GM21786 (cell line): ENCODE measurements around the gene IL4R.
"Not testable (repeated sequence)": the region's sequence is repeated elsewhere in the genome, so short reads cannot be mapped to it uniquely, and the experiment has no call there.

Source experiments
- ATAC-seq: cut with Tn5 transposase; IDR thresholded peaks from one replicate; pipeline ENCODE4 v1.9.1; 2021; ENCODE audit not compliant: unreplicated experiment

The IL4R gene

DNA sequence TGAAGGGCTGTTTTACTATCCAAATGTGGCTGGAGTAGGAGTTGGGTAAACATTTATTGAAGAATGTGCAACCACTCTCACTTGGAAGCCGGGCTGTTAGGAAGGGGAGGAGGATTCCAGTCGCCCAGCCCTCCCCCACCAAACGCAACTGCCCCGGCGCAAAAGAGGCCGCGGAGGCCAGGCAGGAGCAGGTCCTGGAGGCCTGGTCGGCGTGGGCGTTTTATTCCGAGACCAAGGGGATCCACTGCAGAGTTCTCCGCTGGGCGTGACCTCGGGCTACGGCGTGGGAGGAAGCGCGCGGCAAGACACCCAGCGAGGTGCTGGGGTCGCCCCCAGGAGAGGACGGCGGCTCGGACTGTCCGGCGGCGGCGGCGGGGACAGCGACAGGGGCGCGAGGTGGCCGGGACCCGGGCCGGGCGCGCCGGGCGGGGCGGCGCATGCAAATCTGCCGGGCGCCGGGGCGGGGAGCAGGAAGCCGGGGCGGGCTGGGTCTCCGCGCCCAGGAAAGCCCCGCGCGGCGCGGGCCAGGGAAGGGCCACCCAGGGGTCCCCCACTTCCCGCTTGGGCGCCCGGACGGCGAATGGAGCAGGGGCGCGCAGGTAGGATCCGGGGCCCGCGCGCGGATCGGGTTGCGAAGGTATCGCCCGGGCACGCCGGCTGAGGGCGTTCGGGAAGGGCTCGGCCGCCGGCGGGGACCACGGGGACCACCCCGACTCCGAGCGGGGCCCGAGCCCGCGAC is at the start of gene IL4R:
Gene IL4R, plus strand, starts transcription at position 553 of the 739 bp plus-strand sequence. CDS start 26,230 bp downstream, outside the sequence.
- ATAC-seq = no peak

DNA sequence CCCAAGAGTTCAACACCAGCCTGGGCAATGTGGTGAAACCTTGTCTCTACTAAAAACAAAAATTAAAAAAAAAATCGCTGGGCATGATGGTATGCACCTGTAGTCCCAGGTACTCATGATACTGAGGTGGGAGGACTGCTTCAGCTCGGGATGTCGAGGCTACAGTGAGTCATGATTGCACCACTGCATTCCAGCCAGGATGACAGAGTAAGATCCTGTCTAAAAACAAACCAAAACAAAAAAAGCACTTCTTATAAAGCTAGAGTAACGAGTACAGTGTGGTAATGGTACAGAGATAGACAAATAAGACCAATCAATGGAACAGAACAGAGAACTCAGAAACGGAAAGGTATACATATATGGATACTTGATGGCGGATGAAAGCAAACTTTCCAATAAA is 49.6 kb upstream of the IL4R start:
- ATAC-seq = no peak

DNA sequence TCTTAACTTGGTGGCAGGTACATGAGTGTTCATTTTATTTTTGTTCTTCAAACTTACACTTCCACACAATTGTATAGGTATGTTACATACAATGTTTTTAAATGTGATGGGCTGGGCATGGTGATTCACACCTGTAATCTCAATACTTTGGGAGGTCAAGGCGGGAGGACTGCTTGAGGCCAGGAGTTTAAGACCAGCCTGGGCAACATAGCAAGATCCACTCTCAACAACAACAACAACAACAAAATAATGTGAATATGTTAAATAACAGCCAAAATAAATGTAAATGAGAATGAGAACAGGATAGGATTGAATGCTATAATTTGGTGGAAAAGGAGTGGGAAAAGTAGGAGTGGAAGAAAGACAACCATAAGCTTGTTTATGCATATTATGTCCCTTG is 47.8 kb upstream of the IL4R start:
- no peak for ATAC-seq

DNA sequence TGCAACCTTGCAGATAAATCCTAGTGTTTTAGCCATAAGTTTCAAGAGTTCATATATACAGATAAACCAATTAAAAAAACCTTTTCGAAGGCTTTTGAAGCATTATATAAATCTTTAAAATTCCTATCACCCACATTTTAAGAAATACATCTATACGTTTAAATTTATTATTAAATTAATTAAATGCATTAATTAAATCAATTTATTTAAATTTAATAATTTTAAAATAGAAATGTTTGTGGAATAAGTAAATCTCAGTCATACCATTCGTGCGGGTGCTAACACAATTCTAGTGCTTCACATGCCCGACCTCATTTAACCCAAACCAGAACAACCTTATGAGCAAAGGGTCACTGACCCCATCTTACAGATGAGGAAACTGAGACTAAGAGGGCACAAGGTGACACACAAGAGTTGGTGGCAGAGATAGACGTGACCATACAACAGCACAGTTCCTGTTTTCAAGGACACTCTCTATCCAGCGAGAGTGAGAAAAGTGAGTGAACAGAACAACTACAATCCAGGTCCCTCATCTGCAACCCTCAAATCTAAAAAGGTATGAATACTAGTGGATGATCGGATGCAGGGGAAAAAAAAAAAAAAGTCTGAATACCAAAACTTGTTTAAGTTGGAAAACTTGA is 46.6 kb upstream of the IL4R start:
- ATAC-seq = no peak

DNA sequence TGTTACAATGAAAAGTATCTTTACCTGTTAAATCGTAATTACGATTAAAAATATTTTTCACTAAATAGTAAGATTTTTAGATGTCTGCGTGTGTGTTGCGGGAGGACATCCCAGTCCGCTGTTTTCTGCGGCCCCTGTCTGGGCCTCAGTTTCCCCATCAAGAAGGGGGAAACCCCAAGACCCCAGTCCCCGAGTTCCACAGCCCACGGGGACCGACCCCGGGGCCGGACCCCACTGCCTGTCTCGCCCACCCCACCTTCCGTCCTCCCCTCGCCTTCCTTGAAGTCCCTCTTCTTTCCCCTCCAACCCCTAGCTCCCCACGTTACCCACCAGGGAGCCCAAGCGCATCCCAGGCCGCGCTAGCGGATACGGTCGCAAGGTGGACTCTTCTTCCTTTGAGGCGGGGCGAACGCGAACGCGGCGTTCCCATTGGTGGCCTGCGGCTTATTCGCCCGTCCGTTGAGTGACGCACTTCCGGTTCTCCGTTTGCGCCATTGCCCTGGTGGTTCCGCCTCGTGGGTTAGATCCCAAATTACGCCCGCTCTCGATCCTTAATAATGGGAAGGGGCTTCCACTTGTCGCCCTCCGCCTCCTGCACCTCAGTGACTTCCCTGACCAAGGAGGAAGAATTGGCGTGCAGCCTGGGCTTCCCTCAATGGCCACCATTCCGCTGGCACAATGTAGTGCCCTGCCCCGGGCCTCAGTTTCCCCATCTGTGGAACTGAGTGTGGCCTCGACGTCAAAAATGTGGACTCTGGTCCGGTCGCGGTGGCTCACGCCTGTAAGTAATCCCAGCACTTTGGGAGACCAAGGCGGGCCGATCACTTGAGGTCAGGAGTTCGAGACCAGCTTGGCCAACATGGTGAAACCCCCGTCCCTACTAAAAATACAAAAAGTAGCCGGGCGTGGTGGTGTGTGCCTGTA is 45.1 kb upstream of the IL4R start, which contains the start of gene NSMCE1:
Gene NSMCE1, minus strand, starts transcription at position 397 of the 924 bp plus-strand sequence. CDS start 11,202 bp downstream, outside the sequence.
- ATAC-seq = peak; percentile 92

DNA sequence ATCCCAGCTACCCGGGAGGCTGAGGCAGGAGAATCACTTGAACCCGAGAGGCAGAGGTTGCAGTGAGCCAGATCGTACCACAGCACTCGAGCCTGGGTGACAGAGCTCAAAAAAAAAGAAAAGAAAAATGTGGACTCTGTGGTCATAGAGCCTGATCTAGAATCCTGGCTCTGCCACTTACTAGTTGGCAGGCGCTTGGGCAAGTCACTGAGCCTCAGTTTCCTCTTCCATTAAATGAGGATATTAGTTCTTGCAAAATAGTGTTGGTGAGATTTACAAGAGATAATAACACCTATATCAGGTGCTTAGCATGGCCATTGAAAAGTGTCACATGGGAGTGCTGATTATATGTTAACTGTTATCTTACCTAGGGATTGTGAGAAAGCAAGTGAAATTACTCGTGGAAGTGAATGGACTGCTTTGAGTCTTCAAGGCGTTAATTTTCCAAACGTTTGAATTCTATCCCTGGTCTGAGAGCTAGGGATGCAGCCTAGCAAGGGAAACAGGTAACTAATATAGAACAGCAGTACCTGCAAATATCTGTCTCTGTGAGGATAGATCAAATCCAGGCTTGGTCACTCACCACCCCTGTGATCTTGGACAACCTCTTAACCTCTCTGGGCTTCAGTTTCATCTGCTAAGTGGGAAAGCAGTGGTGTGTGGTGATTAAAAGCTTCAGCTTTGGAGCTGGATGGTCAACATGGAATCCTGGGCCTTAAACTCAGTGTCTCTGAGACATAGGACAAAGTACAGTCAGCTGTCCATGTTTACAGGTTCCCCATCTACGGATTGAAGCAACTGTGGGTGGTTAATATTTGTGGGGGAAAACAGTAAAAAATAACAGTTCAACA is 44.2 kb upstream of the IL4R start:
- ATAC-seq = no peak

DNA sequence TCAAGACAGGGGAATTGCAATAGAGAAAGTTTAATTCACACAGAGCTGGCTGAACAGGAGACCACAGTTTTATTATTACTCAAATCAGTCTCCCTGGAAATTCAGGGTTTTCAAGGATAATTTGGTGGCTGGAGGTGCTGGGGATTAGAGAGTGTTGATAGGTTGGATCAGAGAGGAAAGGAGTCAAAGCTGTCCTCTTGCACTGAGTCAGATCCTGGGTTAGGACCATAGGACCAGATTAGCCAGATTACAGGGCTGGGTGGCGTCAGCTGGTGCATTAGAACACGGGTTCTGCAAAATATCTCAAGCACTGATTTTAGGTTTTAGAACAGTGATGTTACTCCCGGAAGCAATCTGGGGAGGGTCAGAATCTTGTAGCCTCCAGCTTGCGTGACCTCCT is 43.4 kb upstream of the IL4R start:
- no peak for ATAC-seq

DNA sequence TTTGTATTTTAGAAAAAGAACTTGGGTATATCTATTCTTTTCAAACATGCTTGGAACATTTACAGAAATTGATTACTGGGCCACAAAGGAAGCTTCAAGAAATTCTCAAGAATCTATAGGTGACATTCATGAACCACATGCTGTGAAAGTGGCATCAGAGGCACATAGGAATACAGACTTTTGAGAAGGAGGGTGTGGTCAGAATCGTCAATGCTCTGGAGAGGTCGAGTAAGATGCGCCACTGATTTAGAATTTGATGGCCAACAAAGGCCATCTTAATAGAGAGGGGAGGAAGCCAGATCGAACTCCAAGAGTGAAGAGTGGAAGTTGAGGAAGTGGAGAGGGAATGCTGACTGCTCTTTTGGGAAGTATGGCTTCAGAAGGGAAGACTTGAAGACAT is 41.7 kb upstream of the IL4R start:
- no peak for ATAC-seq

DNA sequence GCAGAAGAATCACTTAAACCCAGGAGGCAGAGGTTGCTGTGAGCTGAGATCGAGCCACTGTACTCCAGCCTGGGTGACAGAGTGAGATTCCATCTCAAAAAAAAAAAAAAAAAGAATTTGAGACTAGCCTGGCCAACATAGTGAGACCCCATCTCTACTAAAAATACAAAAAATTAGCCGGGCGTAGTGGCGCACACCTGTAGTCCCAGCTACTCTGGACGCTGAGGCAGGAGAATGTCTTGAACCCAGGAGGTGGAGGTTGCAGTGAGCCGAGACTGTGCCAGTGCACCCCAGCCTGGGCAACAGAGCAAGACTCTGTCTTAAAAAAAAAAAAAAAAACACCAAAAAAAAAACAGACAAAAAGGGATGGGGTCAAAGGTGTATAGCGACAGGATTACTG is 41.1 kb upstream of the IL4R start:
- ATAC-seq = not testable (repeated sequence)

DNA sequence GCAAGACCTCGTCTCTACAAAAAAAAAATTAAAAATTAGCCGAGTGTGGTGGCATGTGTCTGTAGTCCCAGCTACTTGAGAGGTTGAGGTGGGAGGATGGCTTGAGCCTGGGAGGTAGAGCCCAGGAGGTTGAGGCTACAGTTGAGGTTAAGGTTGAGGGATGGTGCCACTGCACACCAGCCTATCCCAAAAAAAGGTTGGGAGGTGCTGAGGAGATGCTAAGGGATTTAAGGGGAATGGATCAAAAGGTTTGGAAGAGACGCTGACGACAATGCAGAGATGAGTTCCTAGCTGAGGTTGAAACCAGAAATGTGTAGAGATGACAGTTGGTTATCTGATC is 40.5 kb upstream of the IL4R start:
- ATAC-seq = no peak

DNA sequence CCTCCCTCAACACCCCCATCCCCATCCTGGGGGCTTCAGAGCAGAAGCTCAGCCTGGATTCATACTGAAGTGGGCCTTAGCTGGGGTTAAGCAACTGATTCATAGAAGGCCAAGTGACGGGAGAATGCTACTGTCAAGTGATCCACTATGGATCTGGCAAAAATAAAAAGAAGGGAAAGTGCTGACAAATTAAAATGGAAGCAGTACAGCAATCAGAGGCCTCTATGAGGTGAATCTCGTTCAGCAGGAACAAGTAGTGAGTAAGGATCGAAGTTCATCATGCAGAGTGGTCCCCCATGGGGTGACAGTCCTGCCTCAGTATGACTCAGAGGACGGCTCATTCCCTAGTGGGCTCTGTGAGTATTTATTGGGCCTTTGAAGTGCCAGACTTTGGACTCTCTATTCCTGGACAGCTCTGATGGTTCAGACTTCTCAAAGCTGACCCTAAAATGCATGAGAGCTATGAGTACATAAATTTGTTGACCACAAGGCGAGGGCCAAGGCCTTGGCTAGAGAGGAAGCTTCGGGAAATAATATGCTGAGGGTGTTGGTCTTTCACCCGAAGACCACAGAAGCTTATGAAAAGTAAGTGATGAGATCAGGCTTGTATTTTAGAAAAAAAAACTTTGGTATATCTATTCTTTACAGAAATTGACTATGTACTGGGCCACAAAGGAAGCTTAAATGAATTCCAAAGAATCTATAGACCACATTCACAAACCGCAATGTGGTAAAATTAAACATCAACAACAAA is 39.9 kb upstream of the IL4R start:
- ATAC-seq = peak; percentile 57

DNA sequence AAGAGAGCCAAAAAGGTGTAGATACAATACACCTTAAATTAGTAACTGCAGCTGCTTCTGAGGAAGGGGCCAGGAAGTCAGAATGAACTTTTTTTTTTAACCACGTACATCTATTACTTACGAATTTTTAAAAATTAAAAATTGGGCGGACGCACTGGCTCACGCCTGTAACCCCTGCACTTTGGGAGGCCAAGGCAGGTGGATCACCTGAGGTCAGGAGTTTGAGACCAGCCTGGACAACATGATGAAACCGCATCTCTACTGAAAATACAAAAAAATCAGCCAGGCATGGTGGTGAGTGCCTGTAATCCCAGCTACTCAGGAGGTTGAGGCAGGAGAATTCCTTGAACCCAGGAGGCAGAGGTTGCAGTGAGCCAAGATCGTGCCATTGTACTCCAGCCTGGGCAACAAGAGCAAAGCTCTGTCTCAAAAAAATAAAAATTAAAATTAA is 39.3 kb upstream of the IL4R start:
- ATAC-seq = not testable (repeated sequence)

DNA sequence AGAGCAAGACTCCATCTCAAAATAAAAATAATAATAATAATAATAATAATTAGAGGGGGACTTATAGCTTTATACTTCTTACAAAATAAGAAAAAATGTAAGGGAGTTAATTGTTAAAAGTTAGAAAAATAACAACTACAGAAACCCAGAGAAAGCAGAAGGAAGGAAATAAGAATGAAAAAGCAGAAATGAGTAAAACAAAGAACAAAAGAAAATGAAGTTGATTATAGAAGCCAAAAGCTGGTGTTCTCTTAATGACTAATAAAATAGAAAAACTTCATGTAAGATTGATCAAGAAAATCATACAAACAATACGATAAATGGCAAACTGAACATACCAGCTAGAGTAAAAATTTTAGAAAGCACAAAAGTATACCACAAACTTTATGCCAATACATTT is 38.4 kb upstream of the IL4R start:
- ATAC-seq = no peak

DNA sequence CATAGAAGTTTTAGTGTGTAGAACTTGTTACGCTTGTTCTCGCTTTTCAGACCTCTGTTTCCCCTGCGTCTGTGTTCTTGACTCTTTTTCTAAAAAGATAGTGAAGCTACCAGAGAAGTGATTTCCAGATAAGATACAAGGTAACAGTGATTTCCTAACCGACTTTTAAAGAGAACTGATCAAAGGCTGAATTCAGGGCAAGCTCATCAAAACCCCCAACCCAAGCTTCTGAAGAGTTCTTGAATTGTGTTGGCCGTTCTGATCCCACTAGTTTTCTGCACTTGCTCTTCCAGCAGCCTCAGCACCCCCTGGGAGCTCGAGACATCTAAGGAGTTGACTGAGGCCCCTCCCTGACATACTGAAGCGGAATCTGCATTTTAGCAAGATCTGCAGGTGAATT is 32.5 kb upstream of the IL4R start:
- ATAC-seq = no peak

DNA sequence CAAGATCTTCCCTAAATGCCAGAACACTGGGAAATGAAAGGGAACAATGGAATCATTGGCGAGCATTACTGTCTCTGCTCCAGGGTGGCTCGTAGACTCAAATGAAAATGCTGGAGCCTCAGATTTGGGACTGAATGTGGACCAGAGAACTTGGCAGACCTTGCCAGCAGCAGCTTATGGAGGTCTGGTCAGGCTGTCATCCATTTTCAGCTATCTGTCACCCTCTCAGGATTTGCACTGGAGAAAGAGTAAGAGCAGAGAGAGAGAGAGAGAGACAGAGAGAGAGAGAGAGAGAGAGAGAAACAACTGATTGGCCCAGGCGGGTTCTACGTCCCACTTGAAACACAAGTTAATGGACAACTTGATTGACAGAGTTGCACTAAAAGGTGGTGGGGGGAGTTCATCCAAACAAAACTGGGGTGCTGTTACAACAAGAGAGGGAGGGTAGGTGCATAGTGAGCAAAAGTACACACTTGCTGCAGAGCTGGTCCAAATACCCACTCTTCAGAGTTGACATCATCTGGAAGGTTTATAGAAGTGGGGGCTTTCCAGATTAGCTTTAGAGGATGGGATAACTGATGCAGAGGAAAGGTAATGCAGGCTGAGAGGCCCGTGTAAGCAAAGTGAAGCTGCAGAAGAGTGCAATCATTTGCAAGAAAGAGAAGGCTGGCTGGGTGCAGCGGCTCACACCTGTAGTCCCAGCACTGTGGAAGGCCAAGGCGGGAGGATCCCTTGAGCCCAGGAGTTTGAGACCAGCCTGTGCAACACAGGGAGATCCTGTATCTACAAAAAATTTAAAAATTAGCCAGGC is 28.7 kb upstream of the IL4R start:
- no peak for ATAC-seq

DNA sequence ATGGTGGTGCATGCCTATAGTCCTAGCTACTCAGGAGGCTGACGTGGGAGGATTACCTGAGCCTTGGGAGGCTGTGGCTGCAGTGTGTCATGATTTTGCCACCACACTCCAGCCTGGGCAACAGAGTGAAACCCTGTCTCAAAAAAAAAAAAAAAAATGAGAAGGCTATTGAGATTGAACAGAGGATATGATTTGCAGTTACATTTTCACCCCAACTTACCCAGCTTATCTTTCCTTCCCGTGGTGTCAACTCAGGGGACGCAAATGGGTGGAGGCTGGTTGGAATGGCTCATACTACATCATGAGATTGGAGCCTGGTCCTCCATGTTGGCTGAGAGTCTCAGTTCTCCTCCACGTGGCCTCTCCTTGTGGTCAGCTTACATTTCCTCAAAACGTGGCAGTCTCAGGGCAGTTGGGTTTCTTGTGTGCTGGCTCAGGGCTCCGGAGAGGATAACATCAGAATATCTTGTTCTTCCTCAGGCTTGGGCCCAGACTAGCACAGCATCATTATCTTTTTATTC is 28.0 kb upstream of the IL4R start:
- no peak for ATAC-seq

DNA sequence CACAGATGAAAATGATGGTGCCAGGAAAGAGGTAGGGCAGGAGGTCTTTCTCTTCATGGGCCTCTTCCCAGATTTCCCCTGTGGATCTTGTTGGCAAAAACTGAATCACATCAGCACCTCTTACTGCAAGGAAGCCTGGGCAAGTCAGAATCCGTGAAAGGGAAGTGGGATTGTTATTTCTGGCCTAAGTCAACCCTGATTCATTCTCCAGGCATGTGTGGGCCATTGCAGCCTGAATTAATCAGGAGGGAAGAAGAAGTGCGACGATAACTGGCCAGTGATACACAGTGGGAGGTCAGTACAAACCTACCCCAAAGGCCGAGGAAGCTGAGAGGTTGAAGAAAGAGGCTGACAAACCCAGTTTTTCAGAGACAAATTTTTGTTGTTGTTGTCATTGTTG is 27.3 kb upstream of the IL4R start:
- no peak for ATAC-seq

DNA sequence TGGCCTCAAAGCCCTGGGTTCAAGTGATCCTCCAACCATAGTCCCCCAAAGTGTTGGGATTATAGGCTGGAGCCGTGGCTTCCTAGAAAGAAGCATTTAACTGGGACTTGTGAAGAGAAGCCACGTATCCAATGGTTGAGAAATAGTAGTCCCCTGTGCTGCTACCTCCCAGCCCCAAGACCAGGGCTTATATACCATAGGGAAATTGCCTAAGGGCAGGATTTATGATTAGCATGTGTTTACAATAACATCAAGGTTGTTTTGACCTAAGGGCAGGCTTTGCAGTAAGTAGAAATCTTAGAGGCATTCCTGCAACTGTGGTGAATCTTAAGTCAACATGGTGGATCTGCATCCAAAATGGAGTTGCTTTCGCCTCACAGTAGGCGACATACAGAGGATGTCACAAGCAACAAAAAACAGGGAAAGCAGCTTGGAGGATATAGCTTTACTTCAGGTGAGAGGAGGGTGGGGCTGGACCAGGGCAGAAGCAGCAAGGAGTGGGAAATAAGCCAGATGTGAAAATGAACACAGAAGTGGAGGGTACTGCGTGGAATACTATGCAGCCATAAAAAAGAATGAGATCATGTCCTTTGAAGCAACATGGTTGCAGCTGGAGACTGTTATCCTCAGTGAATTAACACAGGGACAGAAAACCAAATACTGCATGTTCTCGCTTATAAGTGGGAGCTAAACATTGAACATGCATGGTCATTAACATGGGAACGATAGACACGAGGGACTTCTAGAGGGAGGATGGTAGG is 26.5 kb upstream of the IL4R start:
- ATAC-seq = no peak
